Non-pigmented ciliary epithelial cell (primary cell): Measurements from ENCODE around the gene SELENOF.
"Not testable (repeated sequence)": the region's sequence is repeated elsewhere in the genome, so short reads cannot be mapped to it uniquely, and the experiment has no call there.

Experiments used
- DNase-seq: peaks from one replicate; pipeline ENCODE4 v3.0.0-alpha.2; 2010; ENCODE audit warnings: low read depth

The SELENOF gene

DNA sequence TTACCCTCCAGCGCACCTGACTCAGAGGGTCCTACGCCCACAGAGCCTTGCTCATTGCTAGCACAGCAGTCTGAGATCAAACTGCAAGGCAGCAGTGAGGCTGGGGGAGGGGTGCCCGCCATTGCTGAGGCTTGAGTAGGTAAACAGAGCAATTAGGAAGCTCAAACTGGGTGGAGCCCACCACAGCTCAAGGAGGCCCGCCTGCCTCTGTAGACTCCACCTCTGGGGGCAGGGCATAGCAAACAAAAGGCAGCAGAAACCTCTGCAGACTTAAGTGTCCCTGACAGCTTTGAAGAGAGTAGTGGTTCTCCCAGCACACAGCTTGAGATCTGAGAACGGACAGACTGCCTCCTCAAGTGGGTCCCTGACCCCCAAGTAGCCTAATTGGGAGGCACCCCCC, 99.8 kb downstream of the SELENOF start:
- DNase-seq = not testable (repeated sequence)
